H1 (cell line): Measurements from ENCODE around the gene CYP3A7.

Experiments used
- CTCF ChIP-seq, 3 experiments: IDR thresholded peaks; 1 replicate in 2 of 3; 2 replicates in 1 of 3; pipeline versions ENCODE4 v1.5.1 to v1.6.1; 2011; ENCODE audit warnings: low read length in 3 of 3, mild to moderate bottlenecking in 3 of 3, inconsistent platforms in 2 of 3, low read depth in 1 of 3, moderate library complexity in 1 of 3; ENCODE audit not compliant: insufficient read depth in 1 of 3; ENCODE audit errors: control extremely low read depth in 1 of 3
- EGR1 ChIP-seq: IDR thresholded peaks from 2 replicates; pipeline ENCODE4 v1.6.1; 2011; ENCODE audit warnings: low read depth, low read length, borderline replicate concordance
- EP300 ChIP-seq, 2 experiments: IDR thresholded peaks; 1 replicate in 1 of 2; 2 replicates in 1 of 2; pipeline ENCODE4 v1.6.1; 2011 to 2012; ENCODE audit warnings: low read depth in 2 of 2, low read length in 2 of 2, mild to moderate bottlenecking in 2 of 2, borderline replicate concordance in 1 of 2, inconsistent platforms in 1 of 2, moderate library complexity in 1 of 2
- EZH2 ChIP-seq: fragments of 200-600 bp; sonication (generic); IDR thresholded peaks from 2 replicates; pipeline ENCODE4 v1.7.1; 2012; ENCODE audit warnings: low read depth, mild to moderate bottlenecking, moderate library complexity, low read length, inconsistent platforms; ENCODE audit not compliant: severe bottlenecking
- JUN ChIP-seq: IDR thresholded peaks from 2 replicates; pipeline ENCODE4 v1.6.1; 2011; ENCODE audit warnings: low read depth, mild to moderate bottlenecking, improper control_type of control experiment, low read length
- JUND ChIP-seq: IDR thresholded peaks from 2 replicates; pipeline ENCODE4 v1.6.1; 2011; ENCODE audit warnings: mild to moderate bottlenecking, improper control_type of control experiment, low read length
- KDM5A ChIP-seq: fragments of 200-600 bp; IDR thresholded peaks from 2 replicates; pipeline ENCODE4 v1.7.1; 2012; ENCODE audit warnings: mild to moderate bottlenecking, low read length, inconsistent platforms, mixed read lengths
- POLR2A ChIP-seq, 2 experiments: IDR thresholded peaks; 1 replicate in 1 of 2; 2 replicates in 1 of 2; pipeline ENCODE4 v1.6.1; 2011; ENCODE audit warnings: low read depth in 2 of 2, low read length in 2 of 2, mild to moderate bottlenecking in 2 of 2; ENCODE audit errors: control extremely low read depth in 1 of 2
- RXRA ChIP-seq: IDR thresholded peaks from 2 replicates; pipeline ENCODE4 v1.6.1; 2011; ENCODE audit warnings: low read depth, mild to moderate bottlenecking, low read length, moderate library complexity; ENCODE audit not compliant: insufficient read depth
- SIN3A ChIP-seq, 2 experiments: IDR thresholded peaks in 1 of 2; conservative IDR thresholded peaks in 1 of 2; 2 replicates each; pipeline ENCODE4 v1.6.1; 2011 to 2012; ENCODE audit warnings: low read length in 2 of 2, improper control_type of control experiment in 1 of 2, low read depth in 1 of 2, mild to moderate bottlenecking in 1 of 2
- SP2 ChIP-seq: IDR thresholded peaks from 2 replicates; pipeline ENCODE4 v1.6.1; 2012; ENCODE audit warnings: mild to moderate bottlenecking, low read length, inconsistent platforms
- TAF1 ChIP-seq: IDR thresholded peaks from 2 replicates; pipeline ENCODE4 v1.6.1; 2011; ENCODE audit warnings: mild to moderate bottlenecking, low read depth, low read length

- no peak for TF ChIP-seq SIN3A (conservative IDR thresholded peaks at IDR 0.05 in 1 of 2, IDR thresholded peaks at IDR 0.05 in 1 of 2; ENCODE audit: low read depth in 1 of 2, low read length in 2 of 2)
- no peak for TF ChIP-seq EGR1
- TF ChIP-seq JUN: no peak
- no peak for TF ChIP-seq POLR2A (IDR thresholded peaks at IDR 0.05; ENCODE audit: control extremely low read depth in 1 of 2, low read depth in 2 of 2, low read length in 2 of 2)
- no peak for TF ChIP-seq JUND
- no peak for TF ChIP-seq CTCF (IDR thresholded peaks at IDR 0.05; ENCODE audit: control extremely low read depth in 1 of 3, insufficient read depth in 1 of 3, low read depth in 1 of 3, low read length in 3 of 3)
- no peak for TF ChIP-seq TAF1
- no peak for TF ChIP-seq KDM5A
- TF ChIP-seq EZH2: no peak
- TF ChIP-seq RXRA: no peak
- TF ChIP-seq EP300 (IDR thresholded peaks at IDR 0.05; ENCODE audit: borderline replicate concordance in 1 of 2, low read depth in 2 of 2, low read length in 2 of 2): no peak
- no peak for TF ChIP-seq SP2
Observed at GRCh38 chr7:99780588-99780987, 45.6 kb upstream of the CYP3A7 start.
